GM12874 (cell line): ENCODE results near the gene MSL2.

ENCODE experiments used
- TF ChIP-seq, protein P1 (sequence below): IDR thresholded peaks from 2 replicates; pipeline ENCODE4 v1.5.1; 2011; ENCODE audit warnings: low read depth, mild to moderate bottlenecking, control low read depth, low read length, moderate library complexity; ENCODE audit not compliant: insufficient read depth

MSL2 gene

DNA sequence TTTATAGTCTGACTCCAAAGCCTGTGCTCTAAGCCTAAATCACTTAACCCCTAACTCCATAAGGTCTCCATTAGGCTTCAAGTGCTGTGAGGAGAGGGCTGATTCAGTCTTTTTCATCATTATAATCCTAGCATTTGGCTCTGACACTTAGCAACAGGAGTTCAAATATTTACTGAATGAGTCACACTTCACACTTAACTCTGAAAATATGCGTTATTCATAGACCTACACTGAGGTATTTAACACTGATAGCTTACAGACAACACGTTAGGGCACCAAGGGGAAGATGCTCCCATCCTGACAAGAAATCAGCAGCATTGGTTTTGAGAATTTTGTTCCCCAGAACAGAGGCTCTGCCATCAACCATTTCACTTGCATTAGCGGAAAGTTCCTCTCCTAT is 53.5 kb downstream of the MSL2 start:
- TF ChIP-seq, protein P1, sequence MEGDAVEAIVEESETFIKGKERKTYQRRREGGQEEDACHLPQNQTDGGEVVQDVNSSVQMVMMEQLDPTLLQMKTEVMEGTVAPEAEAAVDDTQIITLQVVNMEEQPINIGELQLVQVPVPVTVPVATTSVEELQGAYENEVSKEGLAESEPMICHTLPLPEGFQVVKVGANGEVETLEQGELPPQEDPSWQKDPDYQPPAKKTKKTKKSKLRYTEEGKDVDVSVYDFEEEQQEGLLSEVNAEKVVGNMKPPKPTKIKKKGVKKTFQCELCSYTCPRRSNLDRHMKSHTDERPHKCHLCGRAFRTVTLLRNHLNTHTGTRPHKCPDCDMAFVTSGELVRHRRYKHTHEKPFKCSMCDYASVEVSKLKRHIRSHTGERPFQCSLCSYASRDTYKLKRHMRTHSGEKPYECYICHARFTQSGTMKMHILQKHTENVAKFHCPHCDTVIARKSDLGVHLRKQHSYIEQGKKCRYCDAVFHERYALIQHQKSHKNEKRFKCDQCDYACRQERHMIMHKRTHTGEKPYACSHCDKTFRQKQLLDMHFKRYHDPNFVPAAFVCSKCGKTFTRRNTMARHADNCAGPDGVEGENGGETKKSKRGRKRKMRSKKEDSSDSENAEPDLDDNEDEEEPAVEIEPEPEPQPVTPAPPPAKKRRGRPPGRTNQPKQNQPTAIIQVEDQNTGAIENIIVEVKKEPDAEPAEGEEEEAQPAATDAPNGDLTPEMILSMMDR: no peak

DNA sequence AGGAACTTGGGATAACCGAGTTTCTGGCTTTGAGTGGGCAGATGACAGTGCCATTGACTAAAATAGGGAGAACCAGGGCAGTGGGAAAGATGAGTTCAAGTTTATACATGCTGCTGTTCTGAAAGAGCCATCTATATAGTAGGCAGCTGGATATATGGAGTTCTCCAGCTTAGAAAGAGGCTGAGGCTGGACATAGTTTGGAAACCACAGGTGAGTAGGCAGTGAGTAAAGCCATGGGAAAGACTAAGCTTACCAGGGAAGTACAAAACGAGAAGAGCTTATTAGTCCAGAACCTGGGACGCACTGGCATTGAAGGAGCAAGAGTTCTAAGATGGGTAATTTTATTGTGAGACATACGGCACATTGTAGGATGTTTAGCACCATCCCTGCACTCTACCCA is 54.2 kb downstream of the MSL2 start:
- TF ChIP-seq, protein P1: no peak

DNA sequence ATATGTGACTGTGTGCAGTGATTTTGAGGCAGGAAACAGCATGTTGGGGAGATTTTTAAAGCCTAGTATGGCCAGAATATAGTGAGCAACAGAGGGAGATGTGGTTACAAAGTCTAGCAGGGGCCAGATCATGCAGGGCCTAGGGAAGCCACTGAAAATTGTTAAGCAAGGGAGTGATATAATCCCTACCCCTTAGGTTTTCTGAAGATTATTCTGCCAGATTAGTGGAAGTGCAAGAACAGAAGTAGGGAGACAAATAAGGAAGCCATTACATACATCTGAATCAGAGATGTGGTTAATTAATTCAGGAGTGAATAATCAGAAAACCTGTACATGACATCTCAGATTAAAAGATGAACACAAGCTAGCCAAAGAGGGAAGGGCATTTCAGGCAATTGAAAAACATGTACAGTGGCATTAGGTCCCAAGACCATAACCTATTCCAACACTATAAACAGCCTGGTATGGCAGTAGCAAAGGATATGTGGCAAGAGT is 54.8 kb downstream of the MSL2 start:
- TF ChIP-seq, protein P1: no peak

DNA sequence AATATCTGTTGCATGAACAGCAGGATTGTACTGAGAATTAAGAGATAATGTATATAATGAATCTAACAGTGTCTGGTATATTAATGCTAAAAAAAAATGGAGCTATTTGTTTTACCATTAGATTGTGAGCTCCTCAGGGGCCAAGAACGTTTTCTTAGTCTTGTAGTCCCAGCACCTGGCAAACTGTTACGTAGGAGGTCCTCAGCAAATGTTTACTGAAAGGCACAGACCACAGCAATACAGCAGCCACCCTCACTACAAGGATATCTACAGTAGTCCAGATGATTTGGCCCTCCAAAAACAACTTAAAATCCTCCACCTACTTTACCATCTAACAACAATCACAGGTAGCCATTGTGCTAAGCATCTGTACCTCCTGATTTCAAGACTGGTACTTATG is 59.7 kb downstream of the MSL2 start:
- TF ChIP-seq, protein P1: no peak

DNA sequence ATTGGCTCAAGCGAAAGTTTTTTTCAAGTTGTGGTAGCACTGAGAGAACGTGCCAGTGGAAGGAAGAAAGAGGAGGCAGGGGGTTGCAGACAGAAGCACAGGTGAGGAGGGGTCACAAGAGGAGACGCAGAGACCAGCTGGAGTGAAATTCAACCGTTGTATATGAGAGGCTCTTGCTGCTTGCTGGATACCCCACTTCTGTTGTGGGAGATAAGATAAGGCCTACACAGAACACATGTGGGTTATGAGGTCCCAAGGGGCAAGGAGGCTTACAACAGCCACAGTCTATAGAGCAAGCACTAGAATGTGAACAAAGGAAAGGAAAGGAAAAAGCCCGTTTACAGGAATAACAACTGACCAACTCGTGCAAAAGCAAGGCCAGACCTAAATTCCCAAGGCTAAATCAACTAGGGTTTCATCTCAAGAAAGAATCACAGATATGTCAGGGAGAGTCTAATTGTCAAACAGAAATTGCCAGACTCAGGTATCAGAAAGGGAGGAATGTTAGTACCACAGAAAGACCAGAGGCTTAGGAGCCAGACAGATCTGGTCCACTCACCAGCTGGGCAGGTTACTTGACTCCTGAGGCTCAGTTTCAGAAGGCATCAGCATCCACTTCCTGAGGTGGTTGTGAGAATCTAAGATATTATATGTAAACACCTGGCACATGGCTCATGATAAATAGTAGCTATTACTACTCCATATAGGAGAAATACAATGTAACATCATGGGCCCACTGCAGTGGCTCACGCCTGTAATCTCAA is 60.9 kb downstream of the MSL2 start:
- TF ChIP-seq, protein P1: no peak

DNA sequence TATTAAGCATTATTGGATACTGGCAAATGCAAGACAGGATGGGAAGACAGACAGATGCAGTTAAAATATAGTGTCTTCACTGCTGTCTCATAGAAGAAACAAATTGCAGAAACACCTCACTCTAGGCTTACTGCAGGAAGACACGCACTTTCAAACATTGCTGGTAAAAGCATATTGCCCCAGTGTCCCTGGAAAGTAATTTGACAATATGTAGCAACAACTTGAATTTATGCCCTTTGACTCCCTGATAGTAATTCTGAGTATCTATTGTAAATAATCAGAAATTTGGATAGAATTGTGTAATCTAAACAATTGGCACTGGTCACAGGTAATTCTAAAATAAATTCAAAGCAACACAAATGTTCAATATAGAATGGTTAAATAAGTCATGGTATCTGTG is 62.0 kb downstream of the MSL2 start:
- TF ChIP-seq, protein P1: no peak

DNA sequence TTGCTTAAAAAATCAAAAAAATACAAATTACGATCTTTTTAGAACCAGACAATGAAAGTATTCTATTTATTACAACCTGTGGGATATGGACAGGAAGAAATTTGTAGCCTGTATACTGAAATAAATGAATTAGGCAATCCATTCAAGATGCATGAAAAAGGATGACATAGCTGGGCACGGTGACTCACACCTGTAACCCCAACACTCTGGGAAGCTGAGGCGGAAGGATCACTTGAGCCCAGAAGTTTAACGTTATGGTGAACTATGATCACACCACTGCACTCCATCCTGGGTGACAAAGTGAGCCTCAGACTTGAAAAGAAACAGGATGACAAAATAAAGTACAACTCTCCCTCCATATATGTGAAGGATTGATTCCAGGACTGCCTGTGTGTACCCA is 74.1 kb downstream of the MSL2 start:
- TF ChIP-seq, protein P1: no peak
